HG02884 (cell line): ENCODE data around the gene OR1L8.

Experiments
- ATAC-seq: cut with Tn5 transposase; IDR thresholded peaks from one replicate; pipeline ENCODE4 v1.9.1; 2021; ENCODE audit warnings: mild to moderate bottlenecking, moderate library complexity; ENCODE audit not compliant: unreplicated experiment

OR1L8 gene

DNA sequence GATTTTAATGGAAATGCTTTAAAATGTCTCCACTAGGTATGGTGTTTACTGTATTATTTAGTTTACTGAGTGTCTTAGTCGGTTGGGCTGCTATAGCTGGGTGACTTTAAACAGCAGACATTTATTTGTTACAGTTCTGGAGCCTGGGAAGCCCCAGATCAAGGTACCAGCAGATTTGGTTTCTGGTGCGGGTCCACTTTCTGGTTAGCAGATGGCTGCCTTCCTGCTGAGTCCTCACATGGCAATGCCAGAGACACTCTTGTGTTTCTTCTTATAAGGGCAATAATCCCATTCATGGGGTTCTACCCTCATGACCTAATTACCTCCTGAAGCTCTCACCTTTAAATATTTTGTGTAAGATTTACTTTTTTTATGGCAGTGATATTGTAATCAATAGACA is 65.0 kb downstream of the OR1L8 start:
- no peak for ATAC-seq
